ENCODE data around the gene PKHD1. TPM values are rescaled to one million over a fixed set of nuclear protein-coding genes. Genes with fewer than 3 reads are reported as not detected.

Gene PKHD1
- total and polyA plus RNA-seq, 2 donors (not counting 1 experiment from before 2014, with no cell fraction given): not detected

DNA sequence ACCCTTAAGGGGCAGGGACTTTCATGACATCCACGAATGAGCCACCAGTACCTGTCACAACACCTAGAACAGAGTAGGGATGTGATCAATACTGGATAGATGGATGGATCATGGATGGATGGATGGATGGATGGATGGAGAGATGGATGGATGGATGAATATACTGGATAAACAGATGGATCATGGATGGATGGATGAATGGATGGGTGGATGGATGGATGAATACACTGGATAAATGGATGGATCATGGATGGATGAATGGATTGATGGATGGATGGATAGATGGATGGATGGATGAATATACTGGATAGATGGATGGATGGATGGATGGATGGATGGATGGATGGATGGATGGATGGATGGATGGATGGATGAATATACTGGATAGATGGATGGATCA, 73.0 kb downstream of the PKHD1 start:
- H3K27ac ChIP-seq (ENCODE audit: low read length in 2 of 2): no peak overlapping the region
- no peak for TF ChIP-seq EZH2 (IDR thresholded peaks at IDR 0.05; ENCODE audit: borderline replicate concordance, insufficient read depth, low read depth, low read length, poor library complexity, severe bottlenecking)
- TF ChIP-seq, protein P1, sequence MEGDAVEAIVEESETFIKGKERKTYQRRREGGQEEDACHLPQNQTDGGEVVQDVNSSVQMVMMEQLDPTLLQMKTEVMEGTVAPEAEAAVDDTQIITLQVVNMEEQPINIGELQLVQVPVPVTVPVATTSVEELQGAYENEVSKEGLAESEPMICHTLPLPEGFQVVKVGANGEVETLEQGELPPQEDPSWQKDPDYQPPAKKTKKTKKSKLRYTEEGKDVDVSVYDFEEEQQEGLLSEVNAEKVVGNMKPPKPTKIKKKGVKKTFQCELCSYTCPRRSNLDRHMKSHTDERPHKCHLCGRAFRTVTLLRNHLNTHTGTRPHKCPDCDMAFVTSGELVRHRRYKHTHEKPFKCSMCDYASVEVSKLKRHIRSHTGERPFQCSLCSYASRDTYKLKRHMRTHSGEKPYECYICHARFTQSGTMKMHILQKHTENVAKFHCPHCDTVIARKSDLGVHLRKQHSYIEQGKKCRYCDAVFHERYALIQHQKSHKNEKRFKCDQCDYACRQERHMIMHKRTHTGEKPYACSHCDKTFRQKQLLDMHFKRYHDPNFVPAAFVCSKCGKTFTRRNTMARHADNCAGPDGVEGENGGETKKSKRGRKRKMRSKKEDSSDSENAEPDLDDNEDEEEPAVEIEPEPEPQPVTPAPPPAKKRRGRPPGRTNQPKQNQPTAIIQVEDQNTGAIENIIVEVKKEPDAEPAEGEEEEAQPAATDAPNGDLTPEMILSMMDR (IDR thresholded peaks at IDR 0.05): no peak
- no peaks in the 10 kb centered on the region for H3K36me3 ChIP-seq (replicated peaks in 1 of 2; ENCODE audit: control extremely low read depth in 1 of 2, control insufficient read depth in 1 of 2, extremely low read depth in 1 of 2, insufficient read depth in 2 of 2, low read length in 1 of 2)
- intact Hi-C loops (cut with micrococcal nuclease): no loop called here
- Mint-ChIP-seq H3K27me3 (peaks cover 6% of the 10 kb centered on the region), H3K9me3 (ENCODE audit: insufficient read depth) (no peaks in the 10 kb centered on the region), H3K4me3 (no peak overlapping the region), H3K4me1 (peaks cover 4% of the 10 kb centered on the region), H3K27ac (no peak overlapping the region)
- no peaks in the 10 kb centered on the region for H3K9me3 ChIP-seq (ENCODE audit: control extremely low read depth in 1 of 3, control insufficient read depth in 2 of 3, insufficient read depth in 1 of 3, low read length in 2 of 3)
- CTCF ChIA-PET: no interaction called here
- H2AFZ ChIP-seq (ENCODE audit: insufficient read depth, low read depth, low read length, poor library complexity, severe bottlenecking): no peak overlapping the region
- H4K20me1 ChIP-seq (ENCODE audit: control insufficient read depth, insufficient read depth, low read length, poor library complexity, severe bottlenecking): no peaks in the 10 kb centered on the region
- no CpG with 5 or more reads among the region's 1 CpG for WGBS (ENCODE audit: insufficient coverage)
- H3K4me3 ChIP-seq (ENCODE audit: control extremely low read depth in 1 of 5, extremely low read depth in 1 of 5, insufficient read depth in 1 of 5, low read depth in 2 of 5, low read length in 4 of 5): no peak overlapping the region
- H3K27me3 ChIP-seq (replicated peaks in 1 of 4; ENCODE audit: control extremely low read depth in 1 of 4, control insufficient read depth in 3 of 4, insufficient read depth in 4 of 4, low read length in 3 of 4): peaks cover 0 to 2% (median 0%) of the 10 kb centered on the region in 4 experiments
- no peak overlapping the region for H3K9ac ChIP-seq (ENCODE audit: low read length)
- ATAC-seq (ENCODE audit: low read depth): no peak
- no peak for DNase-seq
- H3K4me1 ChIP-seq (ENCODE audit: control insufficient read depth in 2 of 2, insufficient read depth in 2 of 2, low read length in 2 of 2): peaks cover 0 to 6% of the 10 kb centered on the region in 2 donors
- no peak overlapping the region for H3K4me2 ChIP-seq (replicated peaks; ENCODE audit: low read depth, low read length, poor library complexity, severe bottlenecking)
- POLR2A ChIA-PET: no interaction called here
- H3K79me2 ChIP-seq (ENCODE audit: control insufficient read depth, insufficient read depth, low read length): no peaks in the 10 kb centered on the region

DNA sequence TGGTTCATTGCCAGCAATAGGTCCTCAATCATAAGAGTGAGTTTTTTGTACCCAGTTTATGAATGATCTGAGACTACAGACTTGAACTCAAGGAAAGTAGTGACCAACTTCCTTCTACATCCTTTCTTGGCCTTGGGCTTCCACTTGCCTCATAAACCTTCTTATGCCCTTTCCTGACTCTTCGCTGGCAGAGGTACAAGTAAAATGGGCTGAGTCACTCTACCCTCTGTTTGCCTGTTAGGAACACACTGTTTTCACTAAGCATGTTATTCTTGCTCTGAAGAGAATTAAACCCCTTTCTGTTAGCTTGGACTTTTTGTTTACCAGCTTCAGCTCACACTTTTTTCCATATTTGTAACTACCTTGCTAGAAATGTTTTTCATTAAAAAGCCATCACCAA, 74.4 kb downstream of the PKHD1 start:
- peaks cover under 1% of the 10 kb centered on the region for H3K9me3 Mint-ChIP-seq (ENCODE audit: insufficient read depth)
- H3K27me3 Mint-ChIP-seq: peaks cover 7% of the 10 kb centered on the region
- H3K4me1 ChIP-seq (ENCODE audit: control insufficient read depth in 2 of 2, insufficient read depth in 2 of 2, low read length in 2 of 2): peaks cover 0 to 6% of the 10 kb centered on the region in 2 donors
- ChIA-PET CTCF (interaction anchor here (2.0 kb wide), 1 partner anchor 11 kb away, joined by 5 read pairs; no protein-coding TSS in a partner anchor), POLR2A (no interaction called here)
- H3K4me1 Mint-ChIP-seq: peaks cover 4% of the 10 kb centered on the region
- WGBS (ENCODE audit: insufficient coverage): 17% methylated on average over 1 of the region's 1 CpG
- no peak for TF ChIP-seq EZH2 (IDR thresholded peaks at IDR 0.05; ENCODE audit: borderline replicate concordance, insufficient read depth, low read depth, low read length, poor library complexity, severe bottlenecking)
- no peaks in the 10 kb centered on the region for H3K9me3 ChIP-seq (ENCODE audit: control extremely low read depth in 1 of 3, control insufficient read depth in 2 of 3, insufficient read depth in 1 of 3, low read length in 2 of 3)
- H2AFZ ChIP-seq (ENCODE audit: insufficient read depth, low read depth, low read length, poor library complexity, severe bottlenecking): no peak overlapping the region
- H3K4me3 Mint-ChIP-seq: no peak overlapping the region
- no peaks in the 10 kb centered on the region for H3K36me3 ChIP-seq (replicated peaks in 1 of 2; ENCODE audit: control extremely low read depth in 1 of 2, control insufficient read depth in 1 of 2, extremely low read depth in 1 of 2, insufficient read depth in 2 of 2, low read length in 1 of 2)
- ATAC-seq (ENCODE audit: low read depth) (no peak), DNase-seq (no peak)
- peaks cover 0 to 5% (median 0%) of the 10 kb centered on the region in 4 experiments for H3K27me3 ChIP-seq (replicated peaks in 1 of 4; ENCODE audit: control extremely low read depth in 1 of 4, control insufficient read depth in 3 of 4, insufficient read depth in 4 of 4, low read length in 3 of 4)
- intact Hi-C loops (cut with micrococcal nuclease): no loop called here
- no peak overlapping the region for H3K4me3 ChIP-seq (ENCODE audit: control extremely low read depth in 1 of 5, extremely low read depth in 1 of 5, insufficient read depth in 1 of 5, low read depth in 2 of 5, low read length in 4 of 5)
- H3K27ac ChIP-seq (ENCODE audit: low read length in 2 of 2): no peak overlapping the region
- no peaks in the 10 kb centered on the region for H3K79me2 ChIP-seq (ENCODE audit: control insufficient read depth, insufficient read depth, low read length)
- H3K27ac Mint-ChIP-seq: no peak overlapping the region
- no peak overlapping the region for H3K9ac ChIP-seq (ENCODE audit: low read length)
- H3K4me2 ChIP-seq (replicated peaks; ENCODE audit: low read depth, low read length, poor library complexity, severe bottlenecking): no peak overlapping the region
- H4K20me1 ChIP-seq (ENCODE audit: control insufficient read depth, insufficient read depth, low read length, poor library complexity, severe bottlenecking): no peaks in the 10 kb centered on the region

Data from B cell (primary cell).